GM21423 (cell line): ENCODE measurements around the gene PTX4.
"Not testable (repeated sequence)": the region's sequence is repeated elsewhere in the genome, so short reads cannot be mapped to it uniquely, and the experiment has no call there.

Source experiments
- ATAC-seq: cut with Tn5 transposase; IDR thresholded peaks from one replicate; pipeline ENCODE4 v1.9.1; 2021; ENCODE audit warnings: mild to moderate bottlenecking, moderate library complexity; ENCODE audit not compliant: unreplicated experiment

The PTX4 gene

GRCh38 chr16:1447965-1448364 lies 40.8 kb downstream of the PTX4 start:
- ATAC-seq: no peak

GRCh38 chr16:1446296-1447080 lies 42.3 kb downstream of the PTX4 start:
- no peak for ATAC-seq

GRCh38 chr16:1445518-1446203 lies 43.1 kb downstream of the PTX4 start:
- no peak for ATAC-seq

GRCh38 chr16:1444730-1445517 lies 43.8 kb downstream of the PTX4 start:
- no peak for ATAC-seq

- ATAC-seq: no peak
Observed at GRCh38 chr16:1443980-1444729, 44.6 kb downstream of the PTX4 start, which contains the start of gene CCDC154. Gene CCDC154 (minus strand): TSS chr16:1444556. CDS start chr16:1444322, 234 bp downstream.

GRCh38 chr16:1443403-1443973 lies 45.3 kb downstream of the PTX4 start:
- no peak for ATAC-seq

- no peak for ATAC-seq
Observed at GRCh38 chr16:1442697-1443096, 46.0 kb downstream of the PTX4 start.

- ATAC-seq: no peak
Observed at GRCh38 chr16:1441391-1441829, 47.3 kb downstream of the PTX4 start.

- not testable (repeated sequence) for ATAC-seq
Observed at GRCh38 chr16:1439699-1440074, 49.1 kb downstream of the PTX4 start.

- ATAC-seq: no peak
Observed at GRCh38 chr16:1439058-1439698, 49.6 kb downstream of the PTX4 start.

GRCh38 chr16:1438229-1439057 lies 50.3 kb downstream of the PTX4 start:
- ATAC-seq: no peak

GRCh38 chr16:1437606-1438005 lies 51.1 kb downstream of the PTX4 start:
- ATAC-seq: no peak

- ATAC-seq: no peak
Observed at GRCh38 chr16:1436731-1437355, 51.9 kb downstream of the PTX4 start.

GRCh38 chr16:1435921-1436697 lies 52.6 kb downstream of the PTX4 start:
- ATAC-seq: no peak
